ENCODE measurements around the gene MDP1. TPM values are rescaled to one million over a fixed set of nuclear protein-coding genes. Genes with fewer than 3 reads are reported as not detected.

The MDP1 gene
- total and polyA plus RNA-seq, 3 experiments from 2014 or later = 15.5 to 25.8 (median 16.2) TPM

DNA sequence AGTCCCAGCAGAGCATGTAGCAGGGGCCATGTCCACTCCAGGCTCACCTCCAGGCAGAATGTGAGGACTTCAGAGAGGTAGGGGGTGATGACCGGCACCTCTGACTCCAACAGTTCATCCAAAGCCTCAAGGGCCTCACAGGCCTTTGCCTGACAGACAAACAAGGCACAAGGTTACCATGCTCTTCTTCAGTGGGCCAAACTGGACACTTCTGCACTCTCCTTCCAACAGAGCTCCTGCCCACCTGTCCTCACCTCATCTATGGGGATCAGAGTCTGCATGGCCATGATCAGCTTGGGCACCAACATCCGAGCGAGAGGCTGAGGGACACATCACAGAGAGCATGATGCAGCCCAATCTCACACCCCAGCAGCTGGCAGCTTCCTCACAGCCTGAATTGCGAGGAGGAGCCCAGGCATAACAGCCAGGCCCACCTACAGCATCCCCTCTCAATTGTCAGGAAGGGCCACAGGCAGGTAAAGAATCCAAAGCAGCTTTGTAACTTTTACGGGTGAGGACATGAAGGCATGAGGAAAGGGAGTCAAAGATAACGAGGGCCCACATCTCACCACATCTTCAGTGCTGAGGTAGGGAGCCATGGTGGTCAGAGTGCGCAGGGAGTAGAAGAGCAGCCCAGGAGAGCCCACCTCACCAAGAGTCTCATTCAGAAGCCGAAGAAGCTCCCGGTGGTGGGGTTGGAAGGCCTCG is 28.9 kb downstream of the MDP1 start:
- no peaks in the 10 kb centered on the region for H3K9me3 ChIP-seq (ENCODE audit: low read length)
- Mint-ChIP-seq H3K9me3 (no peaks in the 10 kb centered on the region), H3K27ac (peak overlapping the region; percentile 58 to 99 (median 86)), H3K27me3 (no peaks in the 10 kb centered on the region), H3K4me3 (peak overlapping the region; percentile 34 to 94 (median 69)), H3K36me3 (peaks cover 0 to 68% (median 0%) of the 10 kb centered on the region in 3 donors), H3K4me1 (peaks cover 21 to 43% (median 30%) of the 10 kb centered on the region in 3 donors)
- H3K27ac ChIP-seq (ENCODE audit: low read depth, low read length) = no peak overlapping the region
- CTCF ChIA-PET = interaction anchor here (0.8 to 5.2 kb wide), 4 partner anchors 26 to 250 kb away, joined by 3 to 36 read pairs (median 5); partner anchors contain the start of genes IRF9 and TINF2
- no peak overlapping the region for H3K4me3 ChIP-seq (ENCODE audit: low read length)
- DNase-seq = no peak
- H3K36me3 ChIP-seq (ENCODE audit: insufficient read depth, low read length) = peaks cover 36% of the 10 kb centered on the region
- H3K27me3 ChIP-seq (ENCODE audit: insufficient read depth, low read length, poor library complexity, severe bottlenecking) = no peaks in the 10 kb centered on the region
- peaks cover 25% of the 10 kb centered on the region for H3K4me1 ChIP-seq (ENCODE audit: insufficient read depth, low read length)
- POLR2A ChIA-PET = interaction anchor here (1.3 kb wide), 1 partner anchor 25 kb away, joined by 3 read pairs; no protein-coding TSS in a partner anchor

DNA sequence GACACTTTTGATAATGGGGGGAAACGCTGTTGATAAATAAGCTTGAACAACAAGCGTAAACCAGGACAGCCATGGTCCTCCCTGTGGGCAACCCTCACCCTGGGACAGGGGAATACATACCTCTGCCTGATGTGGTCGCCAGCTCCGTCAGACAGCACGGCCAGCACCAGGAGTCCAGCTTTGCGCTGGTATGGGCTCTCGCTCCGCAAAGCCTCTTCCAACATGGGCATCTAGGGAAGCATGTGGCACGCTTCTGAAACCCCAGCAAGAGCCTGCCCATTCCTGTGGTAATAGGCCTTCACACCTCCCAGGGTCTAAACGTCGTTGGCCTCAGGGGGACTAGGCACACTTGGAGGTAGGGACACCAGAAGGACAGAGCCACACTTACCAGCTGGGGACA is 30.1 kb downstream of the MDP1 start:
- H3K27me3 Mint-ChIP-seq = no peaks in the 10 kb centered on the region
- peaks cover 24 to 34% (median 29%) of the 10 kb centered on the region in 3 donors for H3K4me1 Mint-ChIP-seq
- H3K27ac Mint-ChIP-seq = peak overlapping the region in 3 of 8 donors; percentile 58 to 99 (median 66)
- ChIA-PET POLR2A (interaction anchor here (0.6 to 1.2 kb wide), 2 partner anchors 10 to 27 kb away, joined by 3 read pairs; no protein-coding TSS in a partner anchor), CTCF (interaction anchor here (1.3 to 5.2 kb wide), 3 partner anchors 10 to 246 kb away, joined by 4 to 36 read pairs (median 6); partner anchors contain the start of genes IRF9 and TM9SF1)
- peaks cover 31% of the 10 kb centered on the region for H3K36me3 ChIP-seq (ENCODE audit: insufficient read depth, low read length)
- H3K36me3 Mint-ChIP-seq = peaks cover 0 to 70% (median 3%) of the 10 kb centered on the region in 3 donors
- H3K4me3 ChIP-seq (ENCODE audit: low read length) = no peak overlapping the region
- no peak for DNase-seq
- no peak overlapping the region for H3K27ac ChIP-seq (ENCODE audit: low read depth, low read length)
- no peaks in the 10 kb centered on the region for H3K9me3 Mint-ChIP-seq
- H3K4me1 ChIP-seq (ENCODE audit: insufficient read depth, low read length) = peaks cover 25% of the 10 kb centered on the region
- peak overlapping the region in 1 of 7 donors; percentile 24 for H3K4me3 Mint-ChIP-seq
- no peaks in the 10 kb centered on the region for H3K27me3 ChIP-seq (ENCODE audit: insufficient read depth, low read length, poor library complexity, severe bottlenecking)
- H3K9me3 ChIP-seq (ENCODE audit: low read length) = no peaks in the 10 kb centered on the region

DNA sequence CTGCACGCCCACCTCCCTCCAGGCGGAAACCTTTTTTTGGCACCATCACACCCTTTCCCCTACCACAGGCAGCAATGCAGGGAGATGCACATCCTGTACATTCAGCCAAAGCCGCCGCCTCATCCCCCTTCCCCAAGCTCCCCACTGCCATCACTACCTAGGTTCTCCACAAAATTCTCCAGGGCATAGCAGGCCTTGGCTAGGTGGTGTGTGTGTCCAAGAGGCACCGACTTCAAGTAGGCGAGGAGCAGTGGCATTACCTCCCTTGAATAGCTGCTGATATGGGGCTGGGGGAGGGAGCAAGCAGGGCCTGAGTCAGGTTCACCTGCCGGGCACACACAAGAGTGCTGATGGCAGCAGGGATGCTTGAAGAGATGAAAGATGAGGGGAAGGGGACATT is 30.8 kb downstream of the MDP1 start:
- H3K27ac ChIP-seq (ENCODE audit: low read depth, low read length) = no peak overlapping the region
- peak overlapping the region in 1 of 7 donors; percentile 65 for H3K4me3 Mint-ChIP-seq
- H3K36me3 Mint-ChIP-seq = peaks cover 0 to 73% (median 4%) of the 10 kb centered on the region in 3 donors
- H3K4me1 ChIP-seq (ENCODE audit: insufficient read depth, low read length) = peaks cover 25% of the 10 kb centered on the region
- no peaks in the 10 kb centered on the region for H3K9me3 Mint-ChIP-seq
- no peaks in the 10 kb centered on the region for H3K27me3 Mint-ChIP-seq
- no peak for DNase-seq
- ChIA-PET CTCF (interaction anchor here (1.3 to 5.2 kb wide), 3 partner anchors 10 to 247 kb away, joined by 4 to 36 read pairs (median 6); partner anchors contain the start of genes IRF9 and TM9SF1), POLR2A (interaction anchor here (1.2 kb wide), 1 partner anchor 11 kb away, joined by 3 read pairs; no protein-coding TSS in a partner anchor)
- no peak overlapping the region for H3K4me3 ChIP-seq (ENCODE audit: low read length)
- no peaks in the 10 kb centered on the region for H3K27me3 ChIP-seq (ENCODE audit: insufficient read depth, low read length, poor library complexity, severe bottlenecking)
- no peaks in the 10 kb centered on the region for H3K9me3 ChIP-seq (ENCODE audit: low read length)
- peak overlapping the region in 3 of 8 donors; percentile 18 to 99 (median 35) for H3K27ac Mint-ChIP-seq
- peaks cover 24 to 33% (median 29%) of the 10 kb centered on the region in 3 donors for H3K4me1 Mint-ChIP-seq
- peaks cover 37% of the 10 kb centered on the region for H3K36me3 ChIP-seq (ENCODE audit: insufficient read depth, low read length)

DNA sequence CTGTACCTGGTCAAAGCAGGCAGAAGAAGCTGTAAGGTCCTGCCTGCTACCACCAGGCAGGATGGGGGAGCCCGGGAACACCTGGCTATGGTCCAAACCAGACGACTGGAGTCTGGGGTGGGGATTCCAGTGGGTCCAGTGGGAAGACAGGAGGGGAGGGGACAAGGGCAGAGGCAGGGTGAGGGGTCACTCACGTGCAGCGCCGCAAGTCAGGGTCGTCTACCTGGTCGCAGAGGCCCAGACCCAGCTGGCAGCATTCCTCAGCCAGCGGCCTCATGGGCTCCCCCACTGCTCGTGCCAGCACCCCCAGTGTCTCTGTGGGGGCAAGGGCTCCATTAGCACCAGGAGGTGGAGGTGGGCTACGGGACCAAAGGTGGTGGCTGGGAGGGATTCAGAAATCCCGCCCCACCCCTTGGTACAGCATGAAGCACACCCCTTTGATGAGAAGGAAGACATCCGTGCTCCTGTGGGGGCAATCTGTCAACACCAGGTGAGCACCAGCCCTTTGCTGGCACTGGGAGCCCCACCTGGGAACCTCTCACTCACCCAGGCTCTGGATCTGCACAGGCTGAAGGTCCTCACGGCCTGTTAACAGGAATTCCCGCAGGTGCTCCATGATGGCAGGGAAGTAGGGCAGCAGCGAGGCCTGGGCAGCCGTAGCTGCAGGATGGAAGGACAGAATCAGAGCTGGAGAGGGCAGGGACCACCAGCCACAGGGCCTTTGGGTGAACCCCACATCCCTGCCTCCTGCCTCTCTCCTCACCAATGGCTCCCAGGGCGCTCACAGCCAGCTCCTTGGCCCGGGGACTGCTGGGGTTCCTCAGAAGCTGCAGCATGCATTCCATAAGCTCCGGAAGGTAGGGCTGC is 31.5 kb downstream of the MDP1 start:
- ChIA-PET POLR2A (no interaction called here), CTCF (interaction anchor here (0.6 to 2.4 kb wide), 4 partner anchors 11 to 74 kb away, joined by 3 to 6 read pairs (median 4); partner anchors contain the start of genes IRF9 and TM9SF1)
- H3K27me3 Mint-ChIP-seq = no peaks in the 10 kb centered on the region
- no peaks in the 10 kb centered on the region for H3K9me3 Mint-ChIP-seq
- Histone ChIP-seq H3K4me3 (ENCODE audit: low read length) (no peak overlapping the region), H3K27me3 (ENCODE audit: insufficient read depth, low read length, poor library complexity, severe bottlenecking) (no peaks in the 10 kb centered on the region), H3K27ac (ENCODE audit: low read depth, low read length) (no peak overlapping the region), H3K4me1 (ENCODE audit: insufficient read depth, low read length) (peaks cover 22% of the 10 kb centered on the region), H3K36me3 (ENCODE audit: insufficient read depth, low read length) (peaks cover 42% of the 10 kb centered on the region), H3K9me3 (ENCODE audit: low read length) (no peaks in the 10 kb centered on the region)
- no peak overlapping the region for H3K4me3 Mint-ChIP-seq
- peak overlapping the region in 2 of 8 donors; percentile 17 to 27 for H3K27ac Mint-ChIP-seq
- peaks cover 23 to 28% (median 27%) of the 10 kb centered on the region in 3 donors for H3K4me1 Mint-ChIP-seq
- H3K36me3 Mint-ChIP-seq = peaks cover 0 to 78% (median 4%) of the 10 kb centered on the region in 3 donors
- DNase-seq = no peak

DNA sequence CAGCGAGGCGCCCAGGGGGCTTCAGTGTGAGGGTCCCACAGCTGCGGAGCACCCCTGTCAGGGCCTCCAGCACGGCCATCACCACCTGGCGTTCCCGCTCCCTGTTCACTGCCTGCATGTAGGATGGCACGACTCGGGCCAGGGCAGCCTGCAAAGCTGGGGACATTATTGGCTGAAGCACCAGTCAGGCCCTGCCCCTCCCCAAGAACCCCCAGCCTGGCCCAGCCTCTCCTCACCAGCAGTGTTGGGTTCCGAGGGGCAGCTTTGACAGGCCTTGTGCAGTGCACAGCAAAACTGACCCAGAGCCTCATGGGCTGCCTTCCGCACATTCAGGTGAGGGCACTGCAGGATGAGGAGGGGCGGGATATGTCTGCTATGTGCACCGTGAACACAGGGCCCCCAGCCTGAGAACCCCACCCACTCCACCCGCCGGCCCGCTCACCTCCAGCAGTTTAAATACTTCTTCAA is 32.8 kb downstream of the MDP1 start:
- Histone ChIP-seq H3K27me3 (ENCODE audit: insufficient read depth, low read length, poor library complexity, severe bottlenecking) (no peaks in the 10 kb centered on the region), H3K36me3 (ENCODE audit: insufficient read depth, low read length) (peaks cover 47% of the 10 kb centered on the region), H3K4me1 (ENCODE audit: insufficient read depth, low read length) (peaks cover 13% of the 10 kb centered on the region), H3K4me3 (ENCODE audit: low read length) (no peak overlapping the region), H3K9me3 (ENCODE audit: low read length) (no peaks in the 10 kb centered on the region), H3K27ac (ENCODE audit: low read depth, low read length) (no peak overlapping the region)
- H3K4me1 Mint-ChIP-seq = peaks cover 14 to 16% (median 16%) of the 10 kb centered on the region in 3 donors
- no peaks in the 10 kb centered on the region for H3K27me3 Mint-ChIP-seq
- peaks cover 0 to 87% (median 4%) of the 10 kb centered on the region in 3 donors for H3K36me3 Mint-ChIP-seq
- POLR2A ChIA-PET = no interaction called here
- DNase-seq = no peak
- CTCF ChIA-PET = interaction anchor here (1.6 kb wide), 1 partner anchor 22 kb away, joined by 6 read pairs; the partner anchor contains the start of gene IRF9
- H3K4me3 Mint-ChIP-seq = no peak overlapping the region
- H3K27ac Mint-ChIP-seq = peak overlapping the region in 1 of 8 donors; percentile 48
- no peaks in the 10 kb centered on the region for H3K9me3 Mint-ChIP-seq

DNA sequence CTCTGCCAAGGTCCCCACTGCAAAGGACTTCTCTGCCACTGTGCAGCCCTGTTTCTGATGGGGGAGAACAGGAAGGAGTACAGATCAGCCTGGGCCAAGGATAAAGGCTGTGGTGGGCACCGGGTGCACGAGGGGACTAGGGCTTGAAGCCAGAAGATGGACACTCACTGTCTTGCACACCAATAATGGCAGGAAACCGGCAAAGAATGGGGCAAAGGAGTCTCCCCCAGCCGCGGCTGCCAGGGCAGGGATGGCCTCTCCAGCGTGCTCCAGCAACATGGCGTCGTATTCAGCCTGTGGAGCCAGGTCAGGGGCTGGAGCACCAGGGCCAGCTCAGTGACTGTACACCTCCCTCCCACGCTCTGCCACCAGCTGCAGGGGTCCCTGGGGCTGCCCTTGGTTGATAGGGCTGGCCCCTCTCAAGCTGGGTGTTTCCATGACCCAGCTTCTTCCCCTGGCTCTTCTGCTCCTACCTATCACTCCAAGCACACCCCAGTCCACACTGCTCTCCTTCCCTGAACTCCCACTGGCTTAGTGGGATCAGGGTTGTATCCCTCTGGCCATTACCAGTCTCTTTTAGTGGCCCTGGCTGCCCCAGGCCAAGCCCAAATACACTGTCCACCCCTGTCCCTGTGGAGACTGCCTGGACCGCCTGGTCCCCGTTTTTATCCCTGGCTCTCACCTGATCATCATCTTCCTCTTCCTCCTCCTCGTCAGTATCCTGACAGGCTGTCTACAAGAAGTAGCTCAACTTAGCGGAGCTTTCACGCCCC is 33.6 kb downstream of the MDP1 start:
- Mint-ChIP-seq H3K4me3 (no peak overlapping the region), H3K27me3 (no peaks in the 10 kb centered on the region), H3K36me3 (peaks cover 0 to 89% (median 4%) of the 10 kb centered on the region in 3 donors), H3K9me3 (no peaks in the 10 kb centered on the region), H3K4me1 (peaks cover 8 to 9% (median 9%) of the 10 kb centered on the region in 3 donors), H3K27ac (peak overlapping the region in 4 of 8 donors; percentile 9 to 48 (median 31))
- no peaks in the 10 kb centered on the region for H3K9me3 ChIP-seq (ENCODE audit: low read length)
- H3K36me3 ChIP-seq (ENCODE audit: insufficient read depth, low read length) = peaks cover 47% of the 10 kb centered on the region
- H3K4me3 ChIP-seq (ENCODE audit: low read length) = no peak overlapping the region
- CTCF ChIA-PET = interaction anchor here (1.0 to 2.7 kb wide), 2 partner anchors 21 to 36 kb away, joined by 3 to 16 read pairs; partner anchors contain the start of genes IRF9 and PSME2
- H3K27ac ChIP-seq (ENCODE audit: low read depth, low read length) = no peak overlapping the region
- DNase-seq = no peak
- POLR2A ChIA-PET = no interaction called here
- peaks cover 5% of the 10 kb centered on the region for H3K4me1 ChIP-seq (ENCODE audit: insufficient read depth, low read length)
- no peaks in the 10 kb centered on the region for H3K27me3 ChIP-seq (ENCODE audit: insufficient read depth, low read length, poor library complexity, severe bottlenecking)
